Astrocyte (in vitro differentiated cells and primary cell): ENCODE data around the gene MAGEB6B.

ENCODE experiments used
- CTCF ChIP-seq: IDR thresholded peaks from 2 replicates; pipeline ENCODE4 v1.5.1; 2011; ENCODE audit warnings: low read depth, mild to moderate bottlenecking, inconsistent platforms, low read length, moderate library complexity; ENCODE audit not compliant: insufficient read depth
- EZH2 ChIP-seq: IDR thresholded peaks from 2 replicates; pipeline ENCODE4 v1.6.1; 2012; ENCODE audit warnings: mild to moderate bottlenecking, low read length, inconsistent platforms; ENCODE audit not compliant: insufficient read depth

- TF ChIP-seq CTCF, result no peak
- TF ChIP-seq EZH2, result no peak
Observed at GRCh38 chrX:26192204-26192603, 31.8 kb downstream of the MAGEB6B start, which contains the start of gene MAGEB6.
